HG03095 (cell line): ENCODE results near the gene DOCK2.

ENCODE experiments used
- ATAC-seq: cut with Tn5 transposase; IDR thresholded peaks from one replicate; pipeline ENCODE4 v1.9.1; 2021; ENCODE audit warnings: moderate library complexity; ENCODE audit not compliant: unreplicated experiment

DOCK2 gene

GRCh38 chr5:170109059-170110031, 472.3 kb downstream of the DOCK2 start:
- ATAC-seq, result no peak

GRCh38 chr5:170110403-170111087, 473.5 kb downstream of the DOCK2 start:
- ATAC-seq, result no peak

DNA sequence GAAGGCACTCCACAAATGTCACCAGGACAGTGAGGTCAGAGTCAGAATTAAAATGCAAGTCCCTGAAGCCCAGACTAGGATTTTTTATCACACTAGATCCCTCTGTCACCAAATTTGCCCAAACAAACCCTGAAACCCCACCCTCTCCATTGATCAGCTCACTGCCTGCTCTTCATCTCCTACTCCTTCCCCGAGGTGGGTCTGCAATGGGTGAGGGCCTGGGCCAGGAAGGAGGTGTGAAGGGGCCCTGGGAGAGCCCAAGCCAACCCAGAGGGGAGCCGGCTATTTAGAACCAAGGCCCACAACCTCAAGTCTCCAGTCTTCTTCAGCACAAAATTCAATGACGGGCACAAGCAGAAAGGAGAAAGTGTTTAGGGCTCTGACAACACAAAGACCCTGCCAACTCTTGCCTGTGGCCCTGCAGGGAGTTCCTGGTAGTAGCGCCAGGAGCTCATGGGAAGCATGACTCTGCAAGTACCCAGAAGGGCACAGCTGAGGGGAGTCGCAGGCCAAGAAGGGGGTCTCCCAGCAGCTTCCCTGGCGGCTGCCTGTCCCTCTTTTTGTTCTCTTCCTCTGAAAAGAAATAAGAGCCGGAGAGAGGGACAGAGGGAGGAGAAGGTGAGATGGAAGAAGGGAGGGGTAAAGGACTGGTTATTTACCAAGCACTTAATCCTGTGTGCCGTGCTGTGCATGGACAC, 474.2 kb downstream of the DOCK2 start:
- no peak for ATAC-seq

DNA sequence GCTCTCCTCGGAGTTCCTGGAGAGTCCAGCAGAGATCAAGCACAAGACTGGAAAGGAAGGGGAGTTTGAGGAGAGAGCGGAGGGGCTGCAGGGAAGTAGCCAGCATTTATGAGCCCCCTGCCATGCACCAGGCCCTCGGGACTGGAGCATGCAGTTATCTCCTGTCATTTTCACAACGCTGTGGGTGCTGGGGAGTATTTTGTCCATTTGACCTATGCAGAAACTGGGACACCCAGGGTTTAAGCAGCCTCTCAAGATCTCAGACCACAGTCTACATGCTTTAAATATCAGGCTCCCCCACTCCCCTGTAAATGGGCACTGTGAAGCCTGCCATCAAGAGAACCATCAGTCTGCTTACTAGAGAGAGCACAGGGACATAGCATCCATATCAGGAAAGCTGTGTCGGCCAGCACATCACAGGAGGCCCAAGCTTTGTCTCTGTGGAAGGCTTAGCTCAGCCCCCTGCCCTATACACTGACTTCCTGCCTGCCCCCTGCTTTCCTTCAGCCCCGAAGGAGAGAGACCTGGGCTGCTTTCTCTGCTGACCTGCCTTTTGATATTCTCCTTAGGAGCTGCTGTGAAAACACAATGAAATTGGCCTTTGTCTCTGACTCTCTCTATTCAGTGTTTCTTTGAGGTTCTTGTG, 475.9 kb downstream of the DOCK2 start:
- no peak for ATAC-seq

DNA sequence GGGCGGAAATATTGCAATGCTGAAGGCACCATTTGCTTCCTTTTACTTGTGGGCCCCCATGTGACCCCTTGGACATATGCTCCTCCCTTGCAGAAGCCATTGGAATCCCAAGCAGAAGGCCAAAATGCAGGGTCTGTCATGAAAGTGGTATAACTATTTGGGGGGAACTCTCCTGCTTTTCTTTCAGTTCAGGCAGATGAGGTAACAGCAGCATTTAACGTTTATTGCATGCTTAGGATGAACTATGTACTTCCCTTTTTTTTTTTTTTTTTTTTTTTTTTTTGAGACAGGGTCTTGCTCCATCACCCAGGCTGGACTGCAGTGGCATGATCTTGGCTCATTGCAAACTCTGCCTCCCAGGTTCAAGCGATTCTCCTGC, 476.4 kb downstream of the DOCK2 start:
- no peak for ATAC-seq

DNA sequence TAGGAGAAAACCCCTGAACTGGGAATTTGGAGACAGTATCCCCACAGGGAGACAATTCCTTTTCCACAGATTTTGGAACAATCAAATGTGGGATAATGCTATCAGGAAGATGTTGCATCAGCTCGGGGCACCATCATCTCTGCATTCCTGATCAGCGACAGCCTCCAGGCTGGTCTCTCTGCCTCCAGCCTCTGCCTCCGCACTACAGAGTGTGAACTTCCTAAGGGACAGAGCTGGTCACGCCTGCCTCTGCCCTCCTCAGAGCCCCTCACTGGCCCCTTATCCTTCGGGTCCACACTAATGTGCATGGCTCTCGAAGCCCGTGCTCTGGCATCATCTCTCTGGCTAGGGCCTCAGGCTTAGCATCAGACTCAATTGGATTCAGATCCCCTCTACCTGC, 477.2 kb downstream of the DOCK2 start:
- no peak for ATAC-seq

DNA sequence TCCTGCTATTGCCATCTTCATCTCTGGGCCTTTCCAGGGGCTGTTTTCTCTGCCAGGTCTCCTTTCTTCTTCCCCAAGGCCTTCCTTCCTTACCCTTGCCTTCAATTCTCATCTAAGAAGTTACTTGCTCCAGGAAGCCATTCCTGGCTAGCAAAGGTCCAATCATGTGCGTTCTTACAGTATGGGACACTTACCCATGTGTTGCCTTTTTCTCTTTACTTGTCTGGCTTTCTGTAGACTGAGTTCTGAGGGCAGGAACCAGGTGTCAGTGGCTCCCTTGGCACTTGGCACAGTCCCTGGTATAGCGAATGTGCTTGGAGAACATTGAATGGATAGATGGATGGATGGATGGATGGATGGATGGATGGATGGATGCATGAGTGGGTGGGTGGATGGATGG, 478.9 kb downstream of the DOCK2 start:
- no peak for ATAC-seq

- no peak for ATAC-seq
Measured at GRCh38 chr5:170117736-170118135, 480.7 kb downstream of the DOCK2 start.

- no peak for ATAC-seq
Measured at GRCh38 chr5:170120576-170120975, 483.5 kb downstream of the DOCK2 start.

DNA sequence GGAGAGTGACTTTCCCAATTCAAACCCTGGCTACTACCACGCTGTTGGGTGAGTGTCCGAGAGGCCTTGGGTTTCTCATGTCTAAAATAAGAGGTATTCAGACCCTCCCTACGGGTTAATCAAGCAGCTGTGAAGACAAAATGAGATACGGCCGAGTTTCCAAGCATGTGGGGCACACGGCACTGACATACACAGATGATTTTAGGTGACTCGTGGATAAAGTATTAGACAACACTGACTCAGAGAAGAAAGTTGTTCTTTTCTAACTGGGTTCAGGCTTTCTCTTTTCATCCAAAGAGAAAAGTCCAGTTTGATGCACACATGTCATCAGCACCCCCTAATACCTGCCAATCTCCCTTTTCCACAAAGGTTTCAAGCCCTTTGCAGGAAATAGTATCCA, 484.2 kb downstream of the DOCK2 start:
- ATAC-seq, result no peak

GRCh38 chr5:170126061-170126460, 489.0 kb downstream of the DOCK2 start:
- no peak for ATAC-seq

GRCh38 chr5:170126626-170127025, 489.6 kb downstream of the DOCK2 start:
- no peak for ATAC-seq

DNA sequence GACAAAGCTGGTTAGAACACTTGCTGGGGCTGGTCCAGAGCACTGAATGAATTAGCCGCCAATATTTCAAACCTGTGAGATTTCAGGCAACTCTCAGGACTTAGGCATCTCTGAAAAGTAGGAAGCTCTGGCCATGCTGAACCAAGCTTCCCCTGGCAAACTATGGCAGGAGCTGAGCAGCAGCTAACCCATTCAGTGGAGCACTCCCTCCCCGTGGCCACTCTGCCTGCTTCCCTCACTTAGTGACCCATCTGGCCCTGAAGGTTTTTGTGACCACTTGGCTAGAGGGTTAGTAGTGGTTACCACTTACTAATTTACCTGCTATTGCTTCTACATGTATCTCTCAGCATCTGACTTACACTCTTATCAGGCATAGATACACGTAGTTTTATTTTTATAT, 494.2 kb downstream of the DOCK2 start:
- no peak for ATAC-seq

DNA sequence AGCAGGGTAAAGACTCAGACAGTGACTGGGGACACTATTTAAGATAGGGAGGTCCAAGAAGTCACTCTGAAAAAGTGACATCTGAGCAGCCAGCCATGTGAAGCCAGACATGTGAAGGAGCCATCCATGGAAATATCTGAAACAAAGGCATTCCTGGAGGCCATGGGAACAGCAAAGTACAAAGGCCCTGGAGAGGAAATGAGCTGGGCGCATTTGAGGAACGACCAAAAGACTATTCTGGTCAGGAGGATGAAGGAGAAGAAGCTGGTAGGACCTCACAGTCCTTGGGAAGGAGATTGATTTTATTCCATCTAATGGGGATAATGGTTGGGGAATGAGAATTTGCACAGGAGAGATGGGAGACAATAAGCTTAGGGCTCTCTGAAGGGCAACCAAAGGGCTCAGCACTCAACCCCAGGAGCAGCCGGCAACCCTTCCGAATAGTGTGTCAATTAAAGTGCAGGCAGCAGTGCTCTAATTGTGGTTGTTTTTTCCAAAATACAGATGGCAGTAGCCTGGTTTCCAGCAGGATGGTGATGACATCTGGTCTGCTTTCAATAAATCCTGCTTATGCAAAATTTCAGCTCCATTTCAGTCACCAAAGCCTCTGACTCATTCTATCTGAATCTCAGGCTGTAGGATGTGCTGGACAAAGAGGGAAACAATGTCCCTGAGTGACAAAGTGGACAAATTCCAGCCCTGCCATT, 495.3 kb downstream of the DOCK2 start:
- no peak for ATAC-seq
